Testis (tissue), 3 donors: ENCODE measurements around the gene NARF. TPM values are rescaled to one million over a fixed set of nuclear protein-coding genes. Genes with fewer than 3 reads are reported as not detected.

Source experiments
- DNase-seq: peaks from one replicate; pipeline ENCODE4 v3.0.0-alpha.2; 2019
- H3K27ac ChIP-seq, 2 donors: fragments of 200-600 bp; sonication (generic); one replicate each; pipeline ENCODE4 v1.5.1; 2019
- H3K27me3 ChIP-seq: fragments of 200-600 bp; sonication (generic); one replicate; pipeline ENCODE4 v1.5.1; 2019
- H3K36me3 ChIP-seq: fragments of 200-600 bp; sonication (generic); one replicate; pipeline ENCODE4 v1.5.1; 2017; ENCODE audit warnings: low read depth; ENCODE audit errors: missing control alignments
- H3K4me1 ChIP-seq: fragments of 200-600 bp; sonication (generic); one replicate; pipeline ENCODE4 v1.5.1; 2019
- H3K4me3 ChIP-seq, 2 donors: fragments of 200-600 bp; sonication (generic); one replicate each; pipeline ENCODE4 v1.5.1; 2017 to 2019
- H3K9me3 ChIP-seq: fragments of 200-600 bp; sonication (generic); one replicate; pipeline ENCODE4 v1.5.1; 2017
- CTCF ChIP-seq, 3 experiments: fragments of 450-650 bp in 2 of 3; fragments of 200-600 bp in 1 of 3; sonication (generic) in 1 of 3; IDR thresholded peaks; one replicate each; pipeline ENCODE4 v1.5.1; 2016 to 2019; ENCODE audit warnings: antibody characterized with exemption in 3 of 3, mild to moderate bottlenecking in 2 of 3, moderate library complexity in 1 of 3
- POLR2A ChIP-seq: fragments of 450-650 bp; IDR thresholded peaks from one replicate; pipeline ENCODE4 v1.6.1; 2017; ENCODE audit warnings: antibody characterized with exemption, mild to moderate bottlenecking, moderate library complexity
- WGBS, 2 donors: methylation state at CpG; one replicate each; pipeline ENCODE4 v1.1.5; 2018; 5-methylcytosine and 5-hydroxymethylcytosine counted together
- intact Hi-C: fragments of 100-400 bp; cut with DNase I; formaldehyde crosslinking; loops from one replicate; pipeline ENCODE4 v1.15.1; 2023; ENCODE audit warnings: low total_unique reads
- polyA plus RNA-seq: library from polyadenylated mRNA; stranded (reverse); fragments of 350-450 nt; fragmentation: Illumina TruSeq; extraction: RNeasy Lipid Tissue Mini Kit (QIAGEN cat#74804); gene quantifications from one replicate; pipeline ENCODE4 v1.2.3, GENCODE V29; 2014; ENCODE audit warnings: low read depth, low replicate concordance; ENCODE audit not compliant: insufficient read depth
- total RNA-seq, 2 donors: library from RNA; depleted of rRNA; stranded (reverse); fragments of >200 nt; gene quantifications; one replicate each; pipeline ENCODE4 v1.2.3, GENCODE V29; 2016

Gene NARF
- total and polyA plus RNA-seq, 3 donors from 2014 or later = 115 to 161 (median 130) TPM

DNA sequence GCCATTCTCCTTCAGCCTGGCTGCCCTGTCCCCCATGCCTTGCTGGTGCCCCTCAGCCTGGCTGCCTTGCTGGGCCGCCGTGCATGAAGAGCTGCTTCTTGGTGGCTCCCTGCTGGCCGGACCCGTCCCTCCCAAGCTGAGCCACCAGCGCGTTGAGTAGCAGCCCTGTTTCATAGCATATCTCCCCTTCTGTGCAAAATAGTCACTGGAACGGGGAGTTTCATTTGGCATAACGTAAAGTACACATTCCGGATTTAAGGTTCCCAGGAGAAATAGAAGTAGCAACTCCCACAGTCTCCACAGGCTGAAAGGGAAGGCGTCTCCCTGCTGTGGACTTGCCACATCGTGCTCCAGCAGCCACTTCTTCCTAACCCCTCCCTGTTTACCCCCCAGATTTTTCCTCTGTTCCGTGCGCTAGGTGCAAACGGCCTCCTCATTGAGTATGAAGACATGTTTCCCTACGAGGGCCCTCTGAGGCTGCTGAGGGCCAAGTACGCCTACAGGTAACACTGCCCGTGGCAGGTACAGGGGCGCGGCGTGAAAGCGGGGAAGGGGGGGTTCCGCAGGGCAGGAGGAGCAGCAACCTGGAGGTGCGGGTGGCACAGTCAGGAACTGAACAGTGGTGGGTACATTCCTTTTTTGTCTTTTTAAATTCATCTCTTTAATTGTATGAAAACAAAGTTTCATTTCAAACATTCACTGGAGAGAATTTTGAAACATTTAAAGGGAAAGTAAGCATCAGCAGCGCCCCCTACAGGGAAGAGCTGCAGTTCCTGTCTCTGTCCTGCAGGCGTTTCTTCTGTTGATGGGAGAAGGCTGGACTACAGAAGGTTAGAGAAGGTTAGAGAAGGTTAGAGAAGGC lies 34.3 kb upstream of the NARF start:
- H3K4me3 ChIP-seq = peak overlapping the region in 1 of 2 donors; percentile 29
- no peaks in the 10 kb centered on the region for H3K27me3 ChIP-seq
- intact Hi-C loops = no loop called here
- peak; percentile 80 to 88 (median 81) for TF ChIP-seq CTCF (IDR thresholded peaks at IDR 0.05)
- TF ChIP-seq POLR2A = no peak
- peaks cover 11% of the 10 kb centered on the region for H3K4me1 ChIP-seq
- peak; percentile 88 for DNase-seq
- WGBS, 2 donors = 46 to 59% methylated on average over 25 of the region's 25 CpGs
- H3K27ac ChIP-seq = peak overlapping the region; percentile 75 to 81
- no peaks in the 10 kb centered on the region for H3K9me3 ChIP-seq
- H3K36me3 ChIP-seq = no peaks in the 10 kb centered on the region

DNA sequence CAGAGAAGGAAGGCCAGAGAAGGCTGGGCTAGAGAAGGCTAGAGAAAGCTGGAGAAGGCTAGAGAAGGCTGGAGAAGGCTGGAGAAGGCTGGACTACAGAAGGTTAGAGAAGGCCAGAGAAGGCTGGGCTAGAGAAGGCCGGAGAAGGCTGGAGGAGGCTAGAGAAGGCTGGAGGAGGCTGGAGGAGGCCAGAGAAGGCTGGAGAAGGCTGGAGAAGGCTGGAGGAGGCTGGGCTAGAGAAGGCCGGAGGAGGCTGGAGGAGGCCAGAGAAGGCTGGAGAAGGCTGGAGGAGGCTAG lies 33.7 kb upstream of the NARF start:
- no peak for TF ChIP-seq POLR2A
- no peak for TF ChIP-seq CTCF (IDR thresholded peaks at IDR 0.05)
- no peak for DNase-seq
- WGBS, 2 donors = 74 to 90% methylated on average over 2 of the region's 2 CpGs

DNA sequence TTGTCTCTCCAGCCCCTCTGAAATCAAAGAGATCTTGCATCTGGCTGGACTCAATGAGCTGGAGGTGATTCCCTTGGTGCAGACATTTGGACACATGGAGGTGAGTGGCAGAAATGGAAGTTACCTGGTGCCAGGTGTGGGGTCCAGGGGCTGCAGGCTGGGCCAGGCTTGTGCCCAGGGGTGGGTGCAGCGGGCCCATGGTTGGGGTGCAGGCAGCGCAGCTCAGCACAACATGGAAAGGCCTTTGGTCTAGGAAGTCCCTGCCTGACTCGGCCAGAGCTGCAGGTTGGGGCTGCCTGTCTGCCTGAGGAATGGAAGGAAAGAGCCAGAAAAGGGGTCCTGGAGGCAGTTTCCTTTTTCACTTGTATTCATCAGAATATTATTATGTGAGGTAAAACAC lies 30.0 kb upstream of the NARF start:
- no peak for TF ChIP-seq CTCF (IDR thresholded peaks at IDR 0.05)
- H3K9me3 ChIP-seq = no peaks in the 10 kb centered on the region
- peaks cover 11% of the 10 kb centered on the region for H3K4me1 ChIP-seq
- no peaks in the 10 kb centered on the region for H3K36me3 ChIP-seq
- no peaks in the 10 kb centered on the region for H3K27me3 ChIP-seq
- H3K4me3 ChIP-seq = no peak overlapping the region
- H3K27ac ChIP-seq = no peak overlapping the region
- 93 to 94% methylated on average over 2 to 3 of the region's 3 CpGs for WGBS, 2 donors
- DNase-seq = no peak
- intact Hi-C loops = no loop called here

More for the DNA sequence above, 33.7 kb upstream of the NARF start:
- H3K4me1 ChIP-seq = peaks cover 11% of the 10 kb centered on the region
- peak overlapping the region in 1 of 2 donors; percentile 75 for H3K27ac ChIP-seq
- H3K27me3 ChIP-seq = no peaks in the 10 kb centered on the region
- intact Hi-C loops = no loop called here
- no peaks in the 10 kb centered on the region for H3K36me3 ChIP-seq
- no peak overlapping the region for H3K4me3 ChIP-seq
- no peaks in the 10 kb centered on the region for H3K9me3 ChIP-seq

DNA sequence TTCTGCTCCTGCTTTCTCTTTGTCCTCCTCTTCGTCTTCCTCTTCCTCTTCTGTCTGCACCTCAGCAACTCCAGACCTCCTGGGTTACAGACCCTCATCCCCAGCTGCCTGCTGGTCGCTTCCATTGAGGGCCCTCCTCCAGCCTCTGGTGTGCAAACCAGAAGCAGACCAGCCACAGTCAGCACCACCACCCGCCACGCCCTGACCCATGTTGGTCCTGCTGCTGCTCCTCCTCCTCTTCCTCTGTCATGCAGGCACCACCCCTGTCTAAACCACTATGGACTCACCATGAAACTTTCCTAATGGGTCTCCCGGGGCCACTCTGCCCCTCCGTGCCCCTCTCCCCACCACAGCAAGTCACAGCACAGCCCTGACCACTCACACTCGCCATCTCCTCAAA lies 28.7 kb upstream of the NARF start:
- H3K9me3 ChIP-seq = no peaks in the 10 kb centered on the region
- no peak overlapping the region for H3K27ac ChIP-seq
- no peak overlapping the region for H3K4me3 ChIP-seq
- H3K36me3 ChIP-seq = no peaks in the 10 kb centered on the region
- H3K27me3 ChIP-seq = no peaks in the 10 kb centered on the region
- TF ChIP-seq CTCF (IDR thresholded peaks at IDR 0.05) (no peak), POLR2A (no peak)
- DNase-seq = no peak
- H3K4me1 ChIP-seq = no peaks in the 10 kb centered on the region
- intact Hi-C loops = no loop called here
- 81 to 88% methylated on average over 7 of the region's 7 CpGs for WGBS, 2 donors

- Histone ChIP-seq H3K27me3 (no peaks in the 10 kb centered on the region), H3K9me3 (no peaks in the 10 kb centered on the region), H3K36me3 (no peaks in the 10 kb centered on the region), H3K4me3 (no peak overlapping the region), H3K27ac (no peak overlapping the region), H3K4me1 (peaks cover 8% of the 10 kb centered on the region)
- TF ChIP-seq CTCF (IDR thresholded peaks at IDR 0.05) (no peak), POLR2A (no peak)
- DNase-seq = no peak
- WGBS, 2 donors = 79 to 100% methylated on average over 1 to 8 of the region's 8 CpGs
- intact Hi-C loops = no loop called here
These were observed 26.5 kb upstream of the NARF start for GRCh38 chr17:82432017-82432416.
